Gastrocnemius medialis (tissue), 4 donors: ENCODE results near the gene NAV2. TPM values are rescaled to one million over a fixed set of nuclear protein-coding genes. Genes with fewer than 3 reads are reported as not detected.

Experiments used
- ATAC-seq, 2 donors: fragments of 150-250 bp; one replicate each; pipeline ENCODE4 v1.9.1; 2016
- DNase-seq, 2 donors: peaks; one replicate each; pipeline ENCODE4 v3.0.0-alpha.2; 2019
- H3K27ac ChIP-seq, 4 donors: fragments of 200-600 bp; sonication (generic); 1 replicate in 1 of 4; 2 replicates in 3 of 4; pipeline ENCODE4 v1.5.1; 2016 to 2018; ENCODE audit warnings: mild to moderate bottlenecking in 2 of 4, moderate library complexity in 1 of 4
- H3K27me3 ChIP-seq, 3 donors: fragments of 200-600 bp; sonication (generic) in 2 of 3; 1 replicate in 1 of 3; 2 replicates in 2 of 3; pipeline versions ENCODE4 v1.5.1 to v1.6.0; 2016 to 2019; ENCODE audit warnings: mild to moderate bottlenecking in 1 of 3, moderate library complexity in 1 of 3
- H3K36me3 ChIP-seq, 2 donors: fragments of 200-600 bp; sonication (generic) in 1 of 2; one replicate each; pipeline ENCODE4 v1.5.1; 2017 to 2018
- H3K4me1 ChIP-seq, 2 donors: fragments of 200-600 bp; sonication (generic) in 1 of 2; one replicate each; pipeline ENCODE4 v1.5.1; 2016 to 2017; ENCODE audit warnings: mild to moderate bottlenecking in 2 of 2
- H3K4me3 ChIP-seq, 4 donors: fragments of 200-600 bp; sonication (generic) in 3 of 4; 1 replicate in 1 of 4; 2 replicates in 3 of 4; pipeline ENCODE4 v1.5.1; 2016 to 2019; ENCODE audit warnings: mild to moderate bottlenecking in 2 of 4
- H3K9me3 ChIP-seq, 3 donors: fragments of 200-600 bp; sonication (generic) in 2 of 3; 1 replicate in 1 of 3; 2 replicates in 2 of 3; pipeline ENCODE4 v1.5.1; 2016 to 2019
- POLR2A ChIP-seq, 2 donors: fragments of 450-650 bp; IDR thresholded peaks; one replicate each; pipeline ENCODE4 v1.6.1; 2017; ENCODE audit warnings: antibody characterized with exemption in 2 of 2, mild to moderate bottlenecking in 2 of 2, moderate library complexity in 2 of 2
- in situ Hi-C, 4 donors: fragments of 200-750 bp; cut with MboI; loops; one replicate each; pipeline versions ENCODE4 v1.15.0 to v1.8.0; 2017; ENCODE audit warnings: low sequenced_read_pairs in 4 of 4
- intact Hi-C: fragments of 100-400 bp; cut with DNase I; formaldehyde crosslinking; loops from one replicate; pipeline ENCODE4 v1.15.1; 2023; ENCODE audit warnings: low total_unique reads
- total RNA-seq, 4 donors: library from RNA; depleted of rRNA; stranded (reverse); fragments of >200 nt; gene quantifications; one replicate each; pipeline versions ENCODE4 v1.1.0 to v1.2.3, GENCODE V29; 2016
- TF ChIP-seq, protein P1 (sequence below), 5 experiments: fragments of 450-650 bp in 3 of 5; fragments of 200-600 bp in 2 of 5; sonication (generic) in 2 of 5; IDR thresholded peaks in 4 of 5; conservative IDR thresholded peaks in 1 of 5; 1 replicate in 4 of 5; 2 replicates in 1 of 5; pipeline ENCODE4 v1.5.1; 2016 to 2019; ENCODE audit warnings: antibody characterized with exemption in 5 of 5, mild to moderate bottlenecking in 3 of 5, moderate library complexity in 3 of 5

The NAV2 gene
- total RNA-seq, 4 donors from 2014 or later: 3.2 to 7.7 (median 5.5) TPM

DNA sequence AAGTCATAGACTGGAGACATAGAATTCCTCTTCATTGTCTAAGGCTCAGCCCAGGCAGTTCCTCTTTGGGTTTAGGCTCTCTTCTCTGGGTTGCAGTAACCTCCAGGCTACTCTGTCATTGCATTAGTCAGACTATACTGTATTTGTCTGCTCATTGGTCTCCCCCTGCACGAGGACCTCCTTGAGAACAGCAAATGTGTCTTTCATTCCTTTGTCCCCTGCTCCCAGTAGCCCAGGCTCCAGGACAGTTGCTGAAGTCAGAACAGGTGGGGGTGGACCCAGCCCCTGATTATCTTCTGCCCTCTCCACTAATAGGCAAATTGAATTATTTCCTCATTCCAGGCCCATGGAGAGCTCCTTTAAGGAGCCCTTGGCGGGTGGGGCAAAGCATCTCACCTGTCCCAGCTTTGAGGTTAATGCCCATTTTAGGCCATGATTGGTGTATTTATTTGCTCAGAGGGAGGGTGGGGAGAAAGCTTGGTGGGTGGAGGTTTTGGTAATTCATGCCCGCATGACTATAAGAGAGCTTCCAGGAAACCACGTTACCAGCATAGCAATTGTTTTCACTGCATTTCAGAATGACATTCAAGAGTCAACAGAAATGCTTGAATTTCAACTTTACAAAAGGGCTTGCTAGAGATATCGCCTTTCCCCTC, 40.9 kb downstream of the NAV2 start:
- Histone ChIP-seq H3K27ac (no peak overlapping the region), H3K27me3 (no peaks in the 10 kb centered on the region), H3K4me3 (no peak overlapping the region), H3K36me3 (no peaks in the 10 kb centered on the region), H3K4me1 (peaks cover 0 to 5% of the 10 kb centered on the region in 2 donors), H3K9me3 (no peaks in the 10 kb centered on the region)
- DNase-seq (no peak), ATAC-seq (no peak)
- intact Hi-C loops: no loop called here
- in situ Hi-C loops: no loop called here
- TF ChIP-seq, protein P1, sequence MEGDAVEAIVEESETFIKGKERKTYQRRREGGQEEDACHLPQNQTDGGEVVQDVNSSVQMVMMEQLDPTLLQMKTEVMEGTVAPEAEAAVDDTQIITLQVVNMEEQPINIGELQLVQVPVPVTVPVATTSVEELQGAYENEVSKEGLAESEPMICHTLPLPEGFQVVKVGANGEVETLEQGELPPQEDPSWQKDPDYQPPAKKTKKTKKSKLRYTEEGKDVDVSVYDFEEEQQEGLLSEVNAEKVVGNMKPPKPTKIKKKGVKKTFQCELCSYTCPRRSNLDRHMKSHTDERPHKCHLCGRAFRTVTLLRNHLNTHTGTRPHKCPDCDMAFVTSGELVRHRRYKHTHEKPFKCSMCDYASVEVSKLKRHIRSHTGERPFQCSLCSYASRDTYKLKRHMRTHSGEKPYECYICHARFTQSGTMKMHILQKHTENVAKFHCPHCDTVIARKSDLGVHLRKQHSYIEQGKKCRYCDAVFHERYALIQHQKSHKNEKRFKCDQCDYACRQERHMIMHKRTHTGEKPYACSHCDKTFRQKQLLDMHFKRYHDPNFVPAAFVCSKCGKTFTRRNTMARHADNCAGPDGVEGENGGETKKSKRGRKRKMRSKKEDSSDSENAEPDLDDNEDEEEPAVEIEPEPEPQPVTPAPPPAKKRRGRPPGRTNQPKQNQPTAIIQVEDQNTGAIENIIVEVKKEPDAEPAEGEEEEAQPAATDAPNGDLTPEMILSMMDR (IDR thresholded peaks at IDR 0.05 in 4 of 5, conservative IDR thresholded peaks at IDR 0.05 in 1 of 5): no peak
- TF ChIP-seq POLR2A (IDR thresholded peaks at IDR 0.05): no peak

- intact Hi-C loops: no loop called here
- Histone ChIP-seq H3K4me3 (no peak overlapping the region), H3K9me3 (no peaks in the 10 kb centered on the region), H3K27me3 (no peaks in the 10 kb centered on the region), H3K27ac (peak overlapping the region; percentile 1 to 40 (median 28)), H3K36me3 (no peaks in the 10 kb centered on the region), H3K4me1 (peaks cover 0 to 5% of the 10 kb centered on the region in 2 donors)
- DNase-seq (peak in 1 of 2 donors; percentile 54), ATAC-seq (peak; percentile 81 to 87)
- TF ChIP-seq, protein P1 (IDR thresholded peaks at IDR 0.05 in 4 of 5, conservative IDR thresholded peaks at IDR 0.05 in 1 of 5): no peak
- TF ChIP-seq POLR2A (IDR thresholded peaks at IDR 0.05): no peak
- in situ Hi-C loops: no loop called here
These were observed 44.2 kb downstream of the NAV2 start for GRCh38 chr11:19756675-19757475.

GRCh38 chr11:19759389-19759788, 46.8 kb downstream of the NAV2 start:
- Histone ChIP-seq H3K27me3 (no peaks in the 10 kb centered on the region), H3K4me1 (peaks cover 0 to 5% of the 10 kb centered on the region in 2 donors), H3K4me3 (no peak overlapping the region), H3K36me3 (no peaks in the 10 kb centered on the region), H3K9me3 (no peaks in the 10 kb centered on the region), H3K27ac (no peak overlapping the region)
- DNase-seq (no peak), ATAC-seq (no peak)
- intact Hi-C loops: no loop called here
- in situ Hi-C loops: no loop called here
- TF ChIP-seq, protein P1 (IDR thresholded peaks at IDR 0.05 in 4 of 5, conservative IDR thresholded peaks at IDR 0.05 in 1 of 5): no peak
- TF ChIP-seq POLR2A (IDR thresholded peaks at IDR 0.05): no peak

- DNase-seq: no peak
- intact Hi-C loops (no loop called here), in situ Hi-C loops (no loop called here)
- Histone ChIP-seq H3K4me3 (no peak overlapping the region), H3K27me3 (no peaks in the 10 kb centered on the region), H3K9me3 (no peaks in the 10 kb centered on the region), H3K4me1 (no peaks in the 10 kb centered on the region), H3K27ac (no peak overlapping the region), H3K36me3 (no peaks in the 10 kb centered on the region)
- TF ChIP-seq, protein P1 (IDR thresholded peaks at IDR 0.05 in 4 of 5, conservative IDR thresholded peaks at IDR 0.05 in 1 of 5): no peak
- no peak for TF ChIP-seq POLR2A (IDR thresholded peaks at IDR 0.05)
- ATAC-seq: no peak
These were observed 49.6 kb downstream of the NAV2 start for GRCh38 chr11:19762266-19762665.
